ENCODE measurements around the gene ACAP2.
"Not testable (repeated sequence)": the region's sequence is repeated elsewhere in the genome, so short reads cannot be mapped to it uniquely, and the experiment has no call there.

ACAP2 gene

DNA sequence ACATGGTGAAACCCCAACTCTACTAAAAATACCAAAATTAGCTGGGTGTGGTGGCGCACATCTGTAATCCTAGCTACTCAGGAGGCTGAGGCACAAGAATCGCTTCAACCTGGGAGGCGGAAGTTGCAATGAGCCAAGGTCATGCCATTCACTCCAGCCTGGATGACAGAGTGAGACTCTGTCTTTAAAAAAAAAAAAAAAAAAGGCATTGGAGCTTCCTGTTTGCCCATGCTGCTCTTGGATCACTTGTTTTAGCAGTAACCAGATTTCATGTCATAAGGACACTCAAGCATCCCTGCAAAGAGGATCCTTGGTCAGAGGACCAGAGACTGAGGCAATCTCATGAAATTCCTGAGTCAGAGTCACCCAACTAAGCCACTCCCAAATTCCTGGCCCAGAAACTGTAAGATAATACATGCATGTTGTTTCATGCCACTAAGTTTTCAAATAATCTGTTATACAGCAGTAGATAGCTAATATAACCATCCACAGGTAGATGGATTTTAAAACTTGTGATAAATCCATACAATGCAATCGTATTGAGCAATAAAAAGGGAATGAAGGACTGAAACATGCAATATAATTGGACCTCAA is 89.8 kb downstream of the ACAP2 start:
- DNase-seq (ENCODE audit: low read depth in 1 of 2, low spot score in 1 of 2): peak in 1 of 2 experiments; percentile 45
- no peak for TF ChIP-seq JUND (IDR thresholded peaks at IDR 0.05; ENCODE audit: low read depth)
- in situ Hi-C loops (cut with HindIII; ENCODE audit: low pct_unique_long_range_greater_than_20kb, low sequenced_read_pairs): no loop called here

DNA sequence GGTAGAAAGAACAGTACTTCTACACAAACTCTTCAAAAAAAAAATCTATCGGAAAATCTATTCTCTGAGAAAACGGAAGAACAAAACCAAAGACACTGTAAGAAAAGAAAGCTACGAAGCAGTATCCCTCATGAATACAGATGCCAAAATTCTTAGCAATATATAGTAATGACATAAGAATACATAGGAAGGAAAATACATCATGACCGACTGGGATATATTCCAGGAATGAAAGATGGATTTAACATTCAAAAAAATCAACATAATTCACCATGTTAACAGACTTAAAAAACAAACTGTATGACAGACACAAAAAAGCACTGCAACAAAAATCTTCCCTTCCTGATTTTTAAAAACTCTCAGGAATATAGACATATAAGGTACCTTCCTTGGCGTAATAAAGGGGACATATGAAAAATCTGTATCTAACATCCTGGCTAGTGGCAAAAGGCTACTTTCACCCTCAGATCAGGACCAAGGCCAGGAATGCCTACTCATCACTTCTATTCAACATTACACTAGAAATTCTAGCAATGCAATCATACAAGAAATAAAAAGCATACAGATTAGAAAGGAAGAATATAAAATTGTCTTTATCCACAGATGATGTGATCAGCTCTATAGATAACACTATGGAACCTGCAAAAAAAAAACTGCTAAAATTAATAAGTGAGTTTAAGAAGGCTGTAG is 94.2 kb downstream of the ACAP2 start:
- in situ Hi-C loops (cut with HindIII; ENCODE audit: low pct_unique_long_range_greater_than_20kb, low sequenced_read_pairs): no loop called here
- no peak for TF ChIP-seq JUND (IDR thresholded peaks at IDR 0.05; ENCODE audit: low read depth)
- DNase-seq (ENCODE audit: low read depth in 1 of 2, low spot score in 1 of 2): no peak

DNA sequence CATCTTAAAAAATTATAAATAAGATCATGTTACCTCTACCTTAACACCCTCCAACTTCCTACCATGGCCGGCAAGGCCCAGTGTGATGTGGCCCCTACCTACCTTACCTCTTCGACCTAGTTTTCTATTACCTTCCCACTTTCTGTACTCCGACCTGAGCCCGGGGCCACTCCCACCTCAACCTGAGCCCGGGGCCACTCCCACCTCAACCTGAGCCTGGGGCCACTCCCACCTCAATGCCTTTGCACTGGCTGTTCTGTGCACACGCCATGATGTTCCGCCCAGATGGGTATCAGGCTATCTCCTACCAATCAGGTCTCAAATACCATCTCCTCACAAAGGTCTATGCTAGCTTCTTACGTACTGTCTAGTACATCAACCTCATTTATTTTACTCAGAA is 105.1 kb downstream of the ACAP2 start:
- TF ChIP-seq JUND (IDR thresholded peaks at IDR 0.05; ENCODE audit: low read depth): no peak
- in situ Hi-C loops (cut with HindIII; ENCODE audit: low pct_unique_long_range_greater_than_20kb, low sequenced_read_pairs): no loop called here
- no peak for DNase-seq (ENCODE audit: low read depth in 1 of 2, low spot score in 1 of 2)

DNA sequence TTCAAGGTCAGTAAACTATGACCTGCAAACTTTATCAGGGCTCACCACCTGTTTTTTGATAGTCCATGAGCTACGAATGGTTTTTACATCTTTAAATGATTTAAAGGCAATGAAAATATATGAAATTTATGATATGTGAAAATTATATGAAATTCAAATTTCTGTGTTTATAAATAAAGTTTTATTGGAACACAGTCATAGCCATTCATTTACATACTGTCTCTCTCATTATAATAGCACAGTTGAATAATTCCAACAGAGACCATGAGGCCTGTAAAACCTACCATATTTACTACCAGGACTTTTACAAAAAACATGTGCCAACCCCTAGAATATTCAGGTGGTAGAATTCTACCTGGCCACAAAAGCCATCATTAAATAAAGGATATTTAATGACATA is 107.9 kb downstream of the ACAP2 start:
- TF ChIP-seq JUND (IDR thresholded peaks at IDR 0.05; ENCODE audit: low read depth): no peak
- in situ Hi-C loops (cut with HindIII; ENCODE audit: low pct_unique_long_range_greater_than_20kb, low sequenced_read_pairs): no loop called here
- no peak for DNase-seq (ENCODE audit: low read depth in 1 of 2, low spot score in 1 of 2)

DNA sequence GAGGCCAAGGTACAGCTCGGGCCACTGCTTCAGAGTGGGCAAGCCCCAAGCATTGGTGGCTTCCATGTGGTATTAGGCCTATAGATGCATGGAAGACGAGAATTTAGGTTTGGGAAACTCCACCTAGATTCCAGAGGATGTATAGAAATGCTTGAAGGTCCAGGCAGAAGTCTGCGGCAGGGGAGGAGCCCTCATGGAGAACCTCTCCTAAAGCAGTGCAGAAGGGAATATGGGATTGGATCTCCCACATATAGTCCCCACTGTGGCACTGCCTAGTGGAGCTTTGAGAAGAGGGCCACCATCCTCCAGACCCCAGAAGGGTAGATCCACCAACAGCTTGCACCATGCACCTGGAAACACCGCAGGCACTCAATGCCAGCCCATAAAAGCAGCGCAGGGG is 123.8 kb downstream of the ACAP2 start:
- no peak for TF ChIP-seq JUND (IDR thresholded peaks at IDR 0.05; ENCODE audit: low read depth)
- DNase-seq (ENCODE audit: low read depth in 1 of 2, low spot score in 1 of 2): peak in 1 of 2 experiments; percentile 25
- in situ Hi-C loops (cut with HindIII; ENCODE audit: low pct_unique_long_range_greater_than_20kb, low sequenced_read_pairs): no loop called here

DNA sequence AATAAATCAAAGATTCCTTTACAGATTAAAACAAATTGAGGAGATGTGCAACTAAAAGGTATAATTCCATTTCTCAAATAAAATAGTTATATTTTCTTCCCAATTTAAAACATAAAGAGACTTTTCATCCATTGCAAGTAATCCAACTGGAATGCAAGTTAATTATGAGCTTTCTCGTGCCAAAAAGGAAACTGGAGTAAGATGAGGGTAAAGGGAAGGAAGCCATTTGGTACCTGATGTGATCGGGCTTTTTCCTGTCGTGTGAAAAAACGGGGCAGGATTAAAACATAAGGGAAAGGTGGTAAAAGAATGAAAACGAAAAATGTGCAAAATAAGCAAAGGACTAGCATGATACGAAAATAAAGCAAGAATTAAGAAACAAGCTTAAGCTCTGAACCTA is 130.1 kb downstream of the ACAP2 start:
- in situ Hi-C loops (cut with HindIII; ENCODE audit: low pct_unique_long_range_greater_than_20kb, low sequenced_read_pairs): no loop called here
- no peak for DNase-seq (ENCODE audit: low read depth in 1 of 2, low spot score in 1 of 2)
- TF ChIP-seq JUND (IDR thresholded peaks at IDR 0.05; ENCODE audit: low read depth): no peak

DNA sequence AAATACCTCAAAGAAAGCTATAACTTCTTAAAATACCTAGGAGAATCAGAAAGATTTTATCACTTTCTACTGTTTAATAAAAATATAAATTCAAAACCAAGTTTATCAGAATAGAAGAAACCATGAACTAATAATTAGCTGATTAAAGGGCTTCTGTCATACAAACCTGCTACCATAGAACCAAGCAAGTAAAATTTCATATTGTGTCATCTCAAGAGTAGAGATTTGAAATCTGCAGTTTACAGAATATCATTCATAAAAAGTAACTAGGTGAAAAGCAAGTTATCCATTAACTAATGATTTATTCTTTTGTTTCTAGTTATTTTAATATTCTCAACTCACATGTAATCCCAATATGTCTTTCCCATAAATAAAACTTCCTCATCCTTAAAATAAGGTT is 135.1 kb downstream of the ACAP2 start:
- in situ Hi-C loops (cut with HindIII; ENCODE audit: low pct_unique_long_range_greater_than_20kb, low sequenced_read_pairs): no loop called here
- no peak for DNase-seq (ENCODE audit: low read depth in 1 of 2, low spot score in 1 of 2)
- no peak for TF ChIP-seq JUND (IDR thresholded peaks at IDR 0.05; ENCODE audit: low read depth)

DNA sequence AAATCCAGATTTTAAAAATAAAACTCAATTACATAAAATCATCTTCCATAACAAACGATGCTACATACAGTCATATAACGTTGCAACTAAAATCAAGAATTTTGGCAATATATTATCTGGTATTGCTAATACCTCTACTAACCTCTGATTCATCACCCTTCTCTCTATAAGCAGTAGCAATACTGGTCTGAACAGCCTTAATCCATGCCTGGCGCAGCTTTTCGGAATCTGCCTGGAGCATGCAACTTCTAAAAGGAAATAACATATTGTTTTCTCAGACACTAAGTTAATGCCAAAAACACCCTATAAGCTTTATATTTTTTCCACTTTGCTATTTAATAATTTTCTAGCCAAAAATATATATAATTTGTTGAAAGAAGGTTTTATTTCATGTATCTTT is 136.5 kb downstream of the ACAP2 start:
- TF ChIP-seq JUND (IDR thresholded peaks at IDR 0.05; ENCODE audit: low read depth): no peak
- DNase-seq (ENCODE audit: low read depth in 1 of 2, low spot score in 1 of 2): no peak
- in situ Hi-C loops (cut with HindIII; ENCODE audit: low pct_unique_long_range_greater_than_20kb, low sequenced_read_pairs): no loop called here

DNA sequence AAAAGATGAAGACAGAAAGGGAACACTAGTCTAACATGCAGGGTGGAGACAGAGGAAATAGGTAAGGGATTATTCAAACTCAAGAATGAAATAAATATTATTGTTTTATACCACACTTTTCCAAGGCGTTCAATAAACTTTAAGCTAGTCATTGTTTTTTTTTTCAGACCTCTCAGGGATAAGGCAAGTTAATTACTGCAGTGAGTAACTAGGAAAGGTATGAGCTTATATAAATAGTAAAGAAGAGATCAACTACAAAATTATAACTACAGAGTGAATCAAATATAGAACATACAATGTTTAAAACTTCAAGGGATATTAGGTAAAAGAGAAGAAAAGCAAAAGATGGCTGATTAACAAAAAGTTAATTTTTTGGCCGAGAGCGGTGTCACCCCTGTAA is 140.4 kb downstream of the ACAP2 start:
- TF ChIP-seq JUND (IDR thresholded peaks at IDR 0.05; ENCODE audit: low read depth): no peak
- no peak for DNase-seq (ENCODE audit: low read depth in 1 of 2, low spot score in 1 of 2)
- in situ Hi-C loops (cut with HindIII; ENCODE audit: low pct_unique_long_range_greater_than_20kb, low sequenced_read_pairs): no loop called here

DNA sequence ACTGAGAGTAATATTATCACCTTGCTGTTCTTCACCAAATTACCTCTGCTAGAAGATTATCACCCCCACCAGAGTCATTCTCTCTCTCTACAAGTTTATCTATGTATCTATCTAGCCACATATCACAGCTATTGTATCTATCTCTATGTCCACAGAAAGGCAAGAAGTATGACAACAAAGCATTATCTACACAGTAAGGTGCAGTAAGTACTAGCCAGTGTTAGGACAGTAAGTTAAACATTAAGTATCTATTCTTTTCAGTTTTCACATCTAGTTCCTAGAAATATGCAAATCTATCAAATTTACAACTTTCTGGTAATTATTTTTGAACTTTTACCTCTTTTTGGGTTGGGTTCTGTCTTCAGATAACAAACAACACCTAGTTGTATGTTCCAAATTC is 145.4 kb downstream of the ACAP2 start:
- in situ Hi-C loops (cut with HindIII; ENCODE audit: low pct_unique_long_range_greater_than_20kb, low sequenced_read_pairs): no loop called here
- DNase-seq (ENCODE audit: low read depth in 1 of 2, low spot score in 1 of 2): no peak
- no peak for TF ChIP-seq JUND (IDR thresholded peaks at IDR 0.05; ENCODE audit: low read depth)

DNA sequence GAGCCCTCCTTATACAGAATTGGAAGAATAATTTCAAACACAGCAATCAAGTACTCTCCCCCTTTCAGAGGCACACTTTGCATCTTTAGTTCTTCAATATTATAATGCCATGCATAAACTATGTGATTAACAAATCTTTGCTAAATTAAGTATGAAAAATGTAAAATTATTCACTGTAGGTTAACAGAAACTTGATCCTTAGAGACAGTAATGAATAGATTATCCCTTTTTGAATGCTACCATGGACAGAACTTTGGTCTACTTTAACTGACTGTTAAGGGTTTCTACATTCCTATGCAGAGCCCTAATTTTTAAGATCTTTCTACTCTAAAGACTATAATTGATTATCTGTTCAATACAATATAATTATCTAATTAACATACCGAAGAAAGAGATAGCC is 146.2 kb downstream of the ACAP2 start:
- in situ Hi-C loops (cut with HindIII; ENCODE audit: low pct_unique_long_range_greater_than_20kb, low sequenced_read_pairs): no loop called here
- no peak for DNase-seq (ENCODE audit: low read depth in 1 of 2, low spot score in 1 of 2)
- TF ChIP-seq JUND (IDR thresholded peaks at IDR 0.05; ENCODE audit: low read depth): no peak

DNA sequence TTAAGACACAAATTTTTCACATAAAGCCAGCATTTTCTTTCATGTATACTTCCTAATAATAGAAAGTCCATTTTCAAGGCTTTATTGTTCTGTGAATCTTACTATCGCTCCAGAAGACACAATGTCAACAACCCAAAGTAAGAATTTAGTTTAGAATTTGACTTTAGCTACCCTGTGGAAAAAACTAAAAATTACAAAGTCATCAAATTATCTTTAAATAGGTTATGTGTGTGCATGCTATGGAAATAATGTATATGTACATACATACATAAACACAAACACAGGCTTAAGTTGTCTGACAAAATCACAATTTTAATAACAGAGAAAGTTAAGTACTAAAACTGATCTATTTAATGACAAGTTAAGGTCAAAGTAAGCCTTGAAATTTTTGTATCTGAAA is 151.7 kb downstream of the ACAP2 start:
- DNase-seq (ENCODE audit: low read depth in 1 of 2, low spot score in 1 of 2): no peak
- TF ChIP-seq JUND (IDR thresholded peaks at IDR 0.05; ENCODE audit: low read depth): no peak
- in situ Hi-C loops (cut with HindIII; ENCODE audit: low pct_unique_long_range_greater_than_20kb, low sequenced_read_pairs): no loop called here

DNA sequence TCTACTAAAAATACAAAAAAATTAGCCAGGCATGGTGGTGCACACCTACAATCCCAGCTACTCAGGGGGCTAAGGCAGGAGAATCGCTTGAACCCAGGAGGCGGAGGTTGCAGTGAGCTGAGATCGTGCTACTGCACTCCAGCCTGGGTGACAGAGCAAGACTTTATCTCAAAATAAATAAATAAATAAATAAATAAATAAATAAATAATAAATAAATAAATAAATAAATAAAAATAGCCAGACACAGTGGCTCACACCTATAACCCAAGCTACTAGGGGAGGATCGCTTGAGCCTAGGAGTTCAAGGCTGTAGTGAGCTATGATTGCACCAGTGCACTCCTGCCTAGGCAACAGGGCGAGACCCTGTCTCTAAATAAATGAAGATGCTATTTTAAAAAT is 152.2 kb downstream of the ACAP2 start:
- in situ Hi-C loops (cut with HindIII; ENCODE audit: low pct_unique_long_range_greater_than_20kb, low sequenced_read_pairs); DNase-seq (ENCODE audit: low read depth in 1 of 2, low spot score in 1 of 2): not testable (repeated sequence)

Measured in T47D (cell line).